ENCODE results near the gene CNIH4.
"Not testable (repeated sequence)": the region's sequence is repeated elsewhere in the genome, so short reads cannot be mapped to it uniquely, and the experiment has no call there.

Gene CNIH4

GRCh38 chr1:224356685-224357625 is at the start of gene CNIH4:
Gene CNIH4, plus strand, starts transcription at chr1:224356879. Its CDS starts 46 bp downstream, at chr1:224356925.
- DNase-seq (ENCODE audit: low read depth in 2 of 2, low spot score in 1 of 2), result peak; percentile 67 to 80

- DNase-seq (ENCODE audit: low read depth in 2 of 2, low spot score in 1 of 2), result no peak
Measured at GRCh38 chr1:224308064-224308463, 48.6 kb upstream of the CNIH4 start.

- not testable (repeated sequence) for DNase-seq (ENCODE audit: low read depth in 2 of 2, low spot score in 1 of 2)
Measured at GRCh38 chr1:224311503-224311902, 45.2 kb upstream of the CNIH4 start.

GRCh38 chr1:224312025-224312424 is 44.7 kb upstream of the CNIH4 start:
- DNase-seq (ENCODE audit: low read depth in 2 of 2, low spot score in 1 of 2), result no peak

- no peak for DNase-seq (ENCODE audit: low read depth in 2 of 2, low spot score in 1 of 2)
Measured at GRCh38 chr1:224317383-224318045, 39.2 kb upstream of the CNIH4 start.

GRCh38 chr1:224321706-224322105 is 35.0 kb upstream of the CNIH4 start:
- no peak for DNase-seq (ENCODE audit: low read depth in 2 of 2, low spot score in 1 of 2)

GRCh38 chr1:224325959-224326358 is 30.7 kb upstream of the CNIH4 start:
- DNase-seq (ENCODE audit: low read depth in 2 of 2, low spot score in 1 of 2), result no peak

GRCh38 chr1:224328644-224329043 is 28.0 kb upstream of the CNIH4 start:
- no peak for DNase-seq (ENCODE audit: low read depth in 2 of 2, low spot score in 1 of 2)

- DNase-seq (ENCODE audit: low read depth in 2 of 2, low spot score in 1 of 2), result no peak
Measured at GRCh38 chr1:224329484-224329841, 27.2 kb upstream of the CNIH4 start.

- peak; percentile 49 to 53 for DNase-seq (ENCODE audit: low read depth in 2 of 2, low spot score in 1 of 2)
Measured at GRCh38 chr1:224329842-224330753, 26.6 kb upstream of the CNIH4 start, which contains the start of gene NVL. Gene NVL, minus strand, starts transcription at chr1:224330172. Its CDS starts 45 bp downstream, at chr1:224330127.

GRCh38 chr1:224331326-224331725 is 25.4 kb upstream of the CNIH4 start:
- no peak for DNase-seq (ENCODE audit: low read depth in 2 of 2, low spot score in 1 of 2)

- no peak for DNase-seq (ENCODE audit: low read depth in 2 of 2, low spot score in 1 of 2)
Measured at GRCh38 chr1:224331824-224332223, 24.9 kb upstream of the CNIH4 start.

GRCh38 chr1:224333309-224333926 is 23.3 kb upstream of the CNIH4 start:
- DNase-seq (ENCODE audit: low read depth in 2 of 2, low spot score in 1 of 2), result no peak

- no peak for DNase-seq (ENCODE audit: low read depth in 2 of 2, low spot score in 1 of 2)
Measured at GRCh38 chr1:224333939-224334786, 22.5 kb upstream of the CNIH4 start.

- no peak for DNase-seq (ENCODE audit: low read depth in 2 of 2, low spot score in 1 of 2)
Measured at GRCh38 chr1:224338150-224338838, 18.4 kb upstream of the CNIH4 start.

- no peak for DNase-seq (ENCODE audit: low read depth in 2 of 2, low spot score in 1 of 2)
Measured at GRCh38 chr1:224339442-224340033, 17.1 kb upstream of the CNIH4 start.

- not testable (repeated sequence) for DNase-seq (ENCODE audit: low read depth in 2 of 2, low spot score in 1 of 2)
Measured at GRCh38 chr1:224340453-224341384, 16.0 kb upstream of the CNIH4 start.

GRCh38 chr1:224343679-224344078 is 13.0 kb upstream of the CNIH4 start:
- DNase-seq (ENCODE audit: low read depth in 2 of 2, low spot score in 1 of 2), result no peak
